ENCODE data around the gene UBP1. TPM values are rescaled to one million over a fixed set of nuclear protein-coding genes. Genes with fewer than 3 reads are reported as not detected.

The UBP1 gene
- total and polyA plus RNA-seq, 9 of the 15 experiments (the other 6 are each of a cell fraction or from before 2014, with no cell fraction given): 13.6 to 143 (median 79.6) TPM

GRCh38 chr3:33385423-33385822 lies 54.8 kb downstream of the UBP1 start (continued):
- TF ChIP-seq RREB1 (CRISPR knock-in tag; IDR thresholded peaks at IDR 0.05) (no peak), NR0B1 (IDR thresholded peaks at IDR 0.05; ENCODE audit: partially characterized antibody) (no peak), SP1 (CRISPR knock-in tag; IDR thresholded peaks at IDR 0.05) (no peak), MTA2 (IDR thresholded peaks at IDR 0.05; ENCODE audit: low read depth) (no peak), NFE2 (IDR thresholded peaks at IDR 0.05; ENCODE audit: low read depth) (peak; percentile 95), CLOCK (CRISPR knock-in tag; IDR thresholded peaks at IDR 0.05; ENCODE audit: borderline replicate concordance) (no peak), GABPB2 (CRISPR knock-in tag; conservative IDR thresholded peaks at IDR 0.05) (no peak), GABPB1 (CRISPR knock-in tag; IDR thresholded peaks at IDR 0.05) (peak; percentile 55; the same call in 1 of the 2 replicates), TAF7 (tag; IDR thresholded peaks at IDR 0.05) (no peak), RBM14 (IDR thresholded peaks at IDR 0.05; ENCODE audit: borderline replicate concordance, insufficient read depth, low read depth, low read length) (no peak), ZNF740 (CRISPR knock-in tag; IDR thresholded peaks at IDR 0.05) (no peak), ZNF740 (tag; IDR thresholded peaks at IDR 0.05) (no peak), BRCA1 (IDR thresholded peaks at IDR 0.05) (no peak), BRCA1 (CRISPR knock-in tag; IDR thresholded peaks at IDR 0.05) (no peak), TEAD2 (tag; IDR thresholded peaks at IDR 0.05) (no peak), EP300 (IDR thresholded peaks at IDR 0.05; ENCODE audit: low read length) (peak; percentile 48; the same call in 1 of the 2 replicates), ZBTB9 (CRISPR knock-in tag; IDR thresholded peaks at IDR 0.05) (0 out of 2 replicates have a peak, but pooled peaks have one; percentile 36)
